Testis (tissue), 3 donors: Measurements from ENCODE around the gene IGHMBP2. TPM values are rescaled to one million over a fixed set of nuclear protein-coding genes. Genes with fewer than 3 reads are reported as not detected.

ENCODE experiments used
- DNase-seq: peaks from one replicate; pipeline ENCODE4 v3.0.0-alpha.2; 2019
- H3K27ac ChIP-seq, 2 donors: fragments of 200-600 bp; sonication (generic); one replicate each; pipeline ENCODE4 v1.5.1; 2019
- H3K27me3 ChIP-seq: fragments of 200-600 bp; sonication (generic); one replicate; pipeline ENCODE4 v1.5.1; 2019
- H3K36me3 ChIP-seq: fragments of 200-600 bp; sonication (generic); one replicate; pipeline ENCODE4 v1.5.1; 2017; ENCODE audit warnings: low read depth; ENCODE audit errors: missing control alignments
- H3K4me1 ChIP-seq: fragments of 200-600 bp; sonication (generic); one replicate; pipeline ENCODE4 v1.5.1; 2019
- H3K4me3 ChIP-seq, 2 donors: fragments of 200-600 bp; sonication (generic); one replicate each; pipeline ENCODE4 v1.5.1; 2017 to 2019
- H3K9me3 ChIP-seq: fragments of 200-600 bp; sonication (generic); one replicate; pipeline ENCODE4 v1.5.1; 2017
- POLR2A ChIP-seq: fragments of 450-650 bp; IDR thresholded peaks from one replicate; pipeline ENCODE4 v1.6.1; 2017; ENCODE audit warnings: antibody characterized with exemption, mild to moderate bottlenecking, moderate library complexity
- WGBS, 2 donors: methylation state at CpG; one replicate each; pipeline ENCODE4 v1.1.5; 2018; 5-methylcytosine and 5-hydroxymethylcytosine counted together
- intact Hi-C: fragments of 100-400 bp; cut with DNase I; formaldehyde crosslinking; loops from one replicate; pipeline ENCODE4 v1.15.1; 2023; ENCODE audit warnings: low total_unique reads
- polyA plus RNA-seq: library from polyadenylated mRNA; stranded (reverse); fragments of 350-450 nt; fragmentation: Illumina TruSeq; extraction: RNeasy Lipid Tissue Mini Kit (QIAGEN cat#74804); gene quantifications from one replicate; pipeline ENCODE4 v1.2.3, GENCODE V29; 2014; ENCODE audit warnings: low read depth, low replicate concordance; ENCODE audit not compliant: insufficient read depth
- total RNA-seq, 2 donors: library from RNA; depleted of rRNA; stranded (reverse); fragments of >200 nt; gene quantifications; one replicate each; pipeline ENCODE4 v1.2.3, GENCODE V29; 2016
- TF ChIP-seq, protein P1 (sequence below), 3 experiments: fragments of 450-650 bp in 2 of 3; fragments of 200-600 bp in 1 of 3; sonication (generic) in 1 of 3; IDR thresholded peaks; one replicate each; pipeline ENCODE4 v1.5.1; 2016 to 2019; ENCODE audit warnings: antibody characterized with exemption in 3 of 3, mild to moderate bottlenecking in 2 of 3, moderate library complexity in 1 of 3

Gene IGHMBP2
- total and polyA plus RNA-seq, 3 donors from 2014 or later, result 42.6 to 68.9 (median 47.1) TPM

DNA sequence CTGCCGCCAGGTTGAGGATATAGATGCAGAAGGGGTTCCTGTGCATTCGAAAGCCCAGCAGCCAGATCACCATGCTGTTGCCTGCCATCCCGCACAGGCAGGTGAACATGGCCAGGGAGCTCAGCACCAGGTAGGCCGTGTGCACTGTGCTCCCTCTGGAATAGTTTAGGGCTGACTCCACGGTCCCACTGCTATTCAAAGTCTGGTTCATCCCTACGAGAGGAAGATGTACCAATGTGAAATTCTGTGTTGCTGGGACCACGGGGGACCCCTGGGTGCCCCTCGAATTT, 77.0 kb downstream of the IGHMBP2 start, which contains the start of gene MRGPRD:
TSS of gene MRGPRD (minus strand) at position 211 of the 290 bp plus-strand sequence. CDS start at position 211, 0 bp downstream.
- TF ChIP-seq, protein P1, sequence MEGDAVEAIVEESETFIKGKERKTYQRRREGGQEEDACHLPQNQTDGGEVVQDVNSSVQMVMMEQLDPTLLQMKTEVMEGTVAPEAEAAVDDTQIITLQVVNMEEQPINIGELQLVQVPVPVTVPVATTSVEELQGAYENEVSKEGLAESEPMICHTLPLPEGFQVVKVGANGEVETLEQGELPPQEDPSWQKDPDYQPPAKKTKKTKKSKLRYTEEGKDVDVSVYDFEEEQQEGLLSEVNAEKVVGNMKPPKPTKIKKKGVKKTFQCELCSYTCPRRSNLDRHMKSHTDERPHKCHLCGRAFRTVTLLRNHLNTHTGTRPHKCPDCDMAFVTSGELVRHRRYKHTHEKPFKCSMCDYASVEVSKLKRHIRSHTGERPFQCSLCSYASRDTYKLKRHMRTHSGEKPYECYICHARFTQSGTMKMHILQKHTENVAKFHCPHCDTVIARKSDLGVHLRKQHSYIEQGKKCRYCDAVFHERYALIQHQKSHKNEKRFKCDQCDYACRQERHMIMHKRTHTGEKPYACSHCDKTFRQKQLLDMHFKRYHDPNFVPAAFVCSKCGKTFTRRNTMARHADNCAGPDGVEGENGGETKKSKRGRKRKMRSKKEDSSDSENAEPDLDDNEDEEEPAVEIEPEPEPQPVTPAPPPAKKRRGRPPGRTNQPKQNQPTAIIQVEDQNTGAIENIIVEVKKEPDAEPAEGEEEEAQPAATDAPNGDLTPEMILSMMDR (IDR thresholded peaks at IDR 0.05), result no peak
- TF ChIP-seq POLR2A, result no peak
- intact Hi-C loops, result no loop called here
- WGBS, 2 donors, result 91 to 98% methylated on average over 7 to 8 of the region's 8 CpGs
- no peak for DNase-seq
- Histone ChIP-seq H3K36me3 (no peaks in the 10 kb centered on the region), H3K4me1 (peaks cover 18% of the 10 kb centered on the region), H3K4me3 (no peak within 1 kb of the TSS), H3K9me3 (no peaks in the 10 kb centered on the region), H3K27ac (no peak within 1 kb of the TSS), H3K27me3 (no peaks in the 10 kb centered on the region)

DNA sequence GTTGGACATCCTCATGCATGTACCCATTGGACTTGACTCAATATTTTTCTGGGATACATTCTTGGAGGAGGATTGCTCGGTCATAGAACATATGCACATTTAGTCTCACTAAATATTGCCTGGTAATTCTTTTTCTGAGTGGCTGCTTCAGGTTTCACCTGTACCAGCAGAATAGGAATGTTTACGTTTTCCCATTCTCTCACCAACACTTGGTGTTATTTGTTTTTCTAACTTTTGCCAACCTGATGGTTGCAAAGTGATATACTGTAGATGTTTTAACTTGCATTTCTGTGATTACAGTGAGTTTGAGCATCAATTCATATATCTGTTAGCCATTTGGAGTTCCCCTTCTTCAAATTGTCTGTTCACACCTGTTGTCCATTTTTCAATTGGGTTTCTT, 78.4 kb downstream of the IGHMBP2 start:
- Histone ChIP-seq H3K9me3 (no peaks in the 10 kb centered on the region), H3K4me1 (peaks cover 10% of the 10 kb centered on the region), H3K27ac (no peak overlapping the region), H3K27me3 (no peaks in the 10 kb centered on the region), H3K4me3 (no peak overlapping the region), H3K36me3 (no peaks in the 10 kb centered on the region)
- TF ChIP-seq POLR2A, result no peak
- TF ChIP-seq, protein P1 (IDR thresholded peaks at IDR 0.05), result no peak
- 90 to 95% methylated on average over 2 of the region's 2 CpGs for WGBS, 2 donors
- DNase-seq, result no peak
- intact Hi-C loops, result no loop called here

DNA sequence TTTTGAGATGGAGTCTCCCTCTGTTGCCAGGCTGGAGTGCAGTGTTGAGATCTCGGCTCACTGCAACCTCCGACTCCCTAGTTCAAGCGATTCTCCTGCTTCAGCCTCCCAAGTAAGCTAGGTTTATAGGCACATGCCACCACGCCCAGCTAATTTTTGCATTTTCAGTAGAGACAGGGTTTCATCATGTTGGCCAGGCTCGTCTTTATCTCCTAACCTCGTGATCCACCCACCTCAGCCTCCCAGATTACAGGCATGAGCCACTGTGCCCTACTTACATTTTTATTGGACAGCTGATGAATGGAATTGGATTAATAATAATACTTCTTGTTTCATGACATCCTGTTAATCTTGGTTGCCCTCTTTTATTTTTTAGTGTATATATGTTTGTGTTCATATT, 80.1 kb downstream of the IGHMBP2 start:
- 78 to 87% methylated on average over 6 of the region's 6 CpGs for WGBS, 2 donors
- TF ChIP-seq, protein P1 (IDR thresholded peaks at IDR 0.05), result no peak
- no peak for TF ChIP-seq POLR2A
- Histone ChIP-seq H3K27ac (no peak overlapping the region), H3K27me3 (no peaks in the 10 kb centered on the region), H3K4me3 (no peak overlapping the region), H3K36me3 (no peaks in the 10 kb centered on the region), H3K9me3 (no peaks in the 10 kb centered on the region), H3K4me1 (no peaks in the 10 kb centered on the region)
- intact Hi-C loops, result no loop called here
- DNase-seq, result no peak

DNA sequence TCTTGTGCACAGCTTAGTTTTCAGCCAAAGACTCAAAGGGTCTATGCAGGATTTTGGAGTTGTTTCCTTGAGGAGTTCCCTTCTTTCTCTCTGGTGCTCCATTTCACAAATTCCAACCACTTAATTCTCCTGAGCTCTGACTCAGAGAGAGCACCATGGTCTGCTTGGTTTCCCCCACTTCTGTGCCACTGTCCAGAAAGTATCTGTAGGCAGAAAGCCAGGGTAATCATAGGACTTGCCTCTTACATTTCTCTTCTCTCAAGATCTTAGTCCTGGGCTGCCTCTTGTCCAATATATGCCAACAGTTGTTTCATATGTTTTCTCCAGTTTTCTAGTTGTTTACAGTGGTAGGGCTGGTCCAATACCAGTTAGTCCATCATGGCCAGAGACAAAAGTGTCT, 83.5 kb downstream of the IGHMBP2 start:
- TF ChIP-seq, protein P1 (IDR thresholded peaks at IDR 0.05), result no peak
- no peak for TF ChIP-seq POLR2A
- intact Hi-C loops, result no loop called here
- Histone ChIP-seq H3K27ac (no peak overlapping the region), H3K9me3 (no peaks in the 10 kb centered on the region), H3K27me3 (no peaks in the 10 kb centered on the region), H3K36me3 (no peaks in the 10 kb centered on the region), H3K4me1 (no peaks in the 10 kb centered on the region), H3K4me3 (no peak overlapping the region)
- no peak for DNase-seq

DNA sequence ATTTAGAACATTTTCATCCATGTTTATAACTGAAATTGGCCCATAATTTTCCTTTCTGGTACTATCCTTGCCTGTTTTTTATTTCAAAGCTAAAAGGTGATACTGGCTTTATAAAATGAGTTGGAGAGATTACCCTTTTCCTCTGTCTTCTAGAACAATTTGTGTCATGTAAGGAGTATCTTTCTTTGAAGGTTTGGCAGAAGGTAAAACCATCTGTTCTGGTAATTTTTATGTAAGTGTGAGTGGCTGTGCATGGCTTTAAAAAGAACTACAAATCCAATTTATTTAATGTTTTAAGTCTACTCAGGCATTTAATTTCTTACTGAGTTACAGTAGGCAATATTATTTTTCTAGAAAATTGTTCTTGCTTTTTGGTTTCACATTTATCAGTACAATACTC, 84.8 kb downstream of the IGHMBP2 start:
- no peaks in the 10 kb centered on the region for H3K27me3 ChIP-seq
- TF ChIP-seq, protein P1 (IDR thresholded peaks at IDR 0.05), result no peak
- no peak for TF ChIP-seq POLR2A
- intact Hi-C loops, result no loop called here
- DNase-seq, result no peak
- no peaks in the 10 kb centered on the region for H3K4me1 ChIP-seq
- H3K4me3 ChIP-seq, result no peak overlapping the region
- H3K9me3 ChIP-seq, result no peaks in the 10 kb centered on the region
- H3K36me3 ChIP-seq, result no peaks in the 10 kb centered on the region
- H3K27ac ChIP-seq, result no peak overlapping the region

Other genes starting within 250 kb of the IGHMBP2 start
- gene GAL, start 219.3 kb upstream of the IGHMBP2 start, total RNA-seq, result 1 to 10 TPM in 1 of 2 donors, not detected in 1; 1.1 TPM
- 1.3 TPM for gene GAL, start 219.3 kb upstream of the IGHMBP2 start, polyA plus RNA-seq
- gene TESMIN, start 152.4 kb upstream of the IGHMBP2 start, total RNA-seq, result 10 to 100 TPM; 60.4 to 72.2 TPM
- gene TESMIN, start 152.4 kb upstream of the IGHMBP2 start, polyA plus RNA-seq, result 127 TPM
- 10 to 100 TPM; 49.1 to 58.5 TPM for gene CPT1A, start 62.0 kb upstream of the IGHMBP2 start, total RNA-seq
- gene CPT1A, start 62.0 kb upstream of the IGHMBP2 start, polyA plus RNA-seq, result 39.2 TPM
- 10 to 100 TPM; 43.2 to 45.0 TPM for gene MRPL21, start 59 bp upstream of the IGHMBP2 start, total RNA-seq
- 96.2 TPM for gene MRPL21, start 59 bp upstream of the IGHMBP2 start, polyA plus RNA-seq
- not detected for gene MRGPRD, start 77.1 kb downstream of the IGHMBP2 start, total RNA-seq
- gene MRGPRD, start 77.1 kb downstream of the IGHMBP2 start, polyA plus RNA-seq, result not detected
- gene MRGPRF, start 109.4 kb downstream of the IGHMBP2 start, total RNA-seq, result 10 to 100 TPM in 1 of 2 donors, 1 to 10 TPM in 1; 10.0 to 12.2 TPM
- 21.1 TPM for gene MRGPRF, start 109.4 kb downstream of the IGHMBP2 start, polyA plus RNA-seq
- gene TPCN2, start 145.0 kb downstream of the IGHMBP2 start, total RNA-seq, result 10 to 100 TPM; 28.4 to 32.5 TPM
- gene TPCN2, start 145.0 kb downstream of the IGHMBP2 start, polyA plus RNA-seq, result 12.9 TPM